ENCODE measurements around the gene IVNS1ABP. TPM values are rescaled to one million over a fixed set of nuclear protein-coding genes. Genes with fewer than 3 reads are reported as not detected.

IVNS1ABP gene
- total and polyA plus RNA-seq, 9 of the 15 experiments (the other 6 are each of a cell fraction or from before 2014, with no cell fraction given): 30.6 to 126 (median 77.7) TPM

DNA sequence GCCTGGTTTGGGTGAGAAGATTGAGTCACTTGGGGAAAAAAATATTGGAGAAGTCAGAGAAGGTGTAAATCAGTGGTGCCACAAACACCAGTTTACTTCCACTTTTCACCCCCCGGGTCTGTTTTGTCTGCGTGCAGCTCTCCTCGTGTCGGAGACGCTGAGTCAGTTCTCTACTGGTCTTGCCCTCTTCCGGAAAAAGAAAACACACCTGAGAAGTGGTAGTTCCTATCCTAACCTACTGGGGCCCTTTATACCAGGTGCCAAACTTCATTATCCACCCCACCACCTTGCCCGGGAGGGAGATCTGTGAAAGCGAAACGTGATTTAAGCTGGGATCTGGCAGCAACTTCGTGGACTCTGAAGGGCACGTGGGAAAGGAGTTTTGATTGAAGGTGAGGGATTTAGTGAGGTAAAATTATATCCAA lies 855 bp upstream of the IVNS1ABP start (continued):
- TF ChIP-seq, protein P1, sequence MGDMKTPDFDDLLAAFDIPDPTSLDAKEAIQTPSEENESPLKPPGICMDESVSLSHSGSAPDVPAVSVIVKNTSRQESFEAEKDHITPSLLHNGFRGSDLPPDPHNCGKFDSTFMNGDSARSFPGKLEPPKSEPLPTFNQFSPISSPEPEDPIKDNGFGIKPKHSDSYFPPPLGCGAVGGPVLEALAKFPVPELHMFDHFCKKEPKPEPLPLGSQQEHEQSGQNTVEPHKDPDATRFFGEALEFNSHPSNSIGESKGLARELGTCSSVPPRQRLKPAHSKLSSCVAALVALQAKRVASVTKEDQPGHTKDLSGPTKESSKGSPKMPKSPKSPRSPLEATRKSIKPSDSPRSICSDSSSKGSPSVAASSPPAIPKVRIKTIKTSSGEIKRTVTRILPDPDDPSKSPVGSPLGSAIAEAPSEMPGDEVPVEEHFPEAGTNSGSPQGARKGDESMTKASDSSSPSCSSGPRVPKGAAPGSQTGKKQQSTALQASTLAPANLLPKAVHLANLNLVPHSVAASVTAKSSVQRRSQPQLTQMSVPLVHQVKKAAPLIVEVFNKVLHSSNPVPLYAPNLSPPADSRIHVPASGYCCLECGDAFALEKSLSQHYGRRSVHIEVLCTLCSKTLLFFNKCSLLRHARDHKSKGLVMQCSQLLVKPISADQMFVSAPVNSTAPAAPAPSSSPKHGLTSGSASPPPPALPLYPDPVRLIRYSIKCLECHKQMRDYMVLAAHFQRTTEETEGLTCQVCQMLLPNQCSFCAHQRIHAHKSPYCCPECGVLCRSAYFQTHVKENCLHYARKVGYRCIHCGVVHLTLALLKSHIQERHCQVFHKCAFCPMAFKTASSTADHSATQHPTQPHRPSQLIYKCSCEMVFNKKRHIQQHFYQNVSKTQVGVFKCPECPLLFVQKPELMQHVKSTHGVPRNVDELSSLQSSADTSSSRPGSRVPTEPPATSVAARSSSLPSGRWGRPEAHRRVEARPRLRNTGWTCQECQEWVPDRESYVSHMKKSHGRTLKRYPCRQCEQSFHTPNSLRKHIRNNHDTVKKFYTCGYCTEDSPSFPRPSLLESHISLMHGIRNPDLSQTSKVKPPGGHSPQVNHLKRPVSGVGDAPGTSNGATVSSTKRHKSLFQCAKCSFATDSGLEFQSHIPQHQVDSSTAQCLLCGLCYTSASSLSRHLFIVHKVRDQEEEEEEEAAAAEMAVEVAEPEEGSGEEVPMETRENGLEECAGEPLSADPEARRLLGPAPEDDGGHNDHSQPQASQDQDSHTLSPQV (IDR thresholded peaks at IDR 0.05): peak; percentile 92
- TF ChIP-seq ZNF780A (CRISPR knock-in tag; IDR thresholded peaks at IDR 0.05): no peak
- peak; percentile 2; the same call in 1 of the 2 replicates for TF ChIP-seq DPF2 (IDR thresholded peaks at IDR 0.05)
- TF ChIP-seq, protein P2, sequence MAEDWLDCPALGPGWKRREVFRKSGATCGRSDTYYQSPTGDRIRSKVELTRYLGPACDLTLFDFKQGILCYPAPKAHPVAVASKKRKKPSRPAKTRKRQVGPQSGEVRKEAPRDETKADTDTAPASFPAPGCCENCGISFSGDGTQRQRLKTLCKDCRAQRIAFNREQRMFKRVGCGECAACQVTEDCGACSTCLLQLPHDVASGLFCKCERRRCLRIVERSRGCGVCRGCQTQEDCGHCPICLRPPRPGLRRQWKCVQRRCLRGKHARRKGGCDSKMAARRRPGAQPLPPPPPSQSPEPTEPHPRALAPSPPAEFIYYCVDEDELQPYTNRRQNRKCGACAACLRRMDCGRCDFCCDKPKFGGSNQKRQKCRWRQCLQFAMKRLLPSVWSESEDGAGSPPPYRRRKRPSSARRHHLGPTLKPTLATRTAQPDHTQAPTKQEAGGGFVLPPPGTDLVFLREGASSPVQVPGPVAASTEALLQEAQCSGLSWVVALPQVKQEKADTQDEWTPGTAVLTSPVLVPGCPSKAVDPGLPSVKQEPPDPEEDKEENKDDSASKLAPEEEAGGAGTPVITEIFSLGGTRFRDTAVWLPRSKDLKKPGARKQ (CRISPR knock-in tag; IDR thresholded peaks at IDR 0.05): no peak
- TF ChIP-seq BRF1 (IDR thresholded peaks at IDR 0.05; ENCODE audit: borderline replicate concordance, extremely low read depth, insufficient read length): no peak
- no peak for TF ChIP-seq ZNF311 (CRISPR knock-in tag; IDR thresholded peaks at IDR 0.05)
- no peak for TF ChIP-seq ZNF324 (CRISPR knock-in tag; IDR thresholded peaks at IDR 0.05)
- no peak for TF ChIP-seq BCL6 (CRISPR knock-in tag; IDR thresholded peaks at IDR 0.05)
- TF ChIP-seq ZSCAN29 (IDR thresholded peaks at IDR 0.05): 0 out of 2 replicates have a peak, but pooled peaks have one; percentile 8
- TF ChIP-seq HDAC2 (IDR thresholded peaks at IDR 0.05): no peak
- TF ChIP-seq NFE2 (IDR thresholded peaks at IDR 0.05; ENCODE audit: low read depth): peak; percentile 48
- no peak for TF ChIP-seq ZBTB1 (CRISPR knock-in tag; IDR thresholded peaks at IDR 0.05; ENCODE audit: borderline replicate concordance, low read depth)
- TF ChIP-seq CBFA2T3 (IDR thresholded peaks at IDR 0.05): peak; percentile 45; the same call in 1 of the 2 replicates
- TF ChIP-seq JUND (IDR thresholded peaks at IDR 0.05; ENCODE audit: borderline replicate concordance, low read depth, low read length): no peak
- no peak for TF ChIP-seq JUND (tag; IDR thresholded peaks at IDR 0.05; ENCODE audit: borderline replicate concordance, low read depth, low read length)
- no peak for TF ChIP-seq ZNF41 (CRISPR knock-in tag; conservative IDR thresholded peaks at IDR 0.05)
- no peak for TF ChIP-seq CSDE1 (IDR thresholded peaks at IDR 0.05)
- no peak for TF ChIP-seq ZNF584 (CRISPR knock-in tag; IDR thresholded peaks at IDR 0.05; ENCODE audit: low read depth)
- TF ChIP-seq SMARCC2 (IDR thresholded peaks at IDR 0.05; ENCODE audit: low read depth): no peak
- TF ChIP-seq, protein P3, sequence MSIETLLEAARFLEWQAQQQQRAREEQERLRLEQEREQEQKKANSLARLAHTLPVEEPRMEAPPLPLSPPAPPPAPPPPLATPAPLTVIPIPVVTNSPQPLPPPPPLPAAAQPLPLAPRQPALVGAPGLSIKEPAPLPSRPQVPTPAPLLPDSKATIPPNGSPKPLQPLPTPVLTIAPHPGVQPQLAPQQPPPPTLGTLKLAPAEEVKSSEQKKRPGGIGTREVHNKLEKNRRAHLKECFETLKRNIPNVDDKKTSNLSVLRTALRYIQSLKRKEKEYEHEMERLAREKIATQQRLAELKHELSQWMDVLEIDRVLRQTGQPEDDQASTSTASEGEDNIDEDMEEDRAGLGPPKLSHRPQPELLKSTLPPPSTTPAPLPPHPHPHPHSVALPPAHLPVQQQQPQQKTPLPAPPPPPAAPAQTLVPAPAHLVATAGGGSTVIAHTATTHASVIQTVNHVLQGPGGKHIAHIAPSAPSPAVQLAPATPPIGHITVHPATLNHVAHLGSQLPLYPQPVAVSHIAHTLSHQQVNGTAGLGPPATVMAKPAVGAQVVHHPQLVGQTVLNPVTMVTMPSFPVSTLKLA (conservative IDR thresholded peaks at IDR 0.05): no peak; a peak in 2 of 4 replicates
- TF ChIP-seq ZNF239 (CRISPR knock-in tag; IDR thresholded peaks at IDR 0.05): no peak
- no peak for TF ChIP-seq POU5F1 (IDR thresholded peaks at IDR 0.05; ENCODE audit: borderline replicate concordance, low read depth, low read length, partially characterized antibody)
- TF ChIP-seq ZNF263 (CRISPR knock-in tag; IDR thresholded peaks at IDR 0.05; ENCODE audit: borderline replicate concordance): no peak
